GM12878 (cell line): ENCODE measurements around the gene CD3G. TPM values are rescaled to one million over a fixed set of nuclear protein-coding genes. Genes with fewer than 3 reads are reported as not detected.

Experiments
- ATAC-seq: fragments of 200-7000 bp; cut with Tn5 transposase; 3 replicates; pipeline ENCODE4 v1.9.1; 2020; ENCODE audit warnings: mild to moderate bottlenecking, moderate library complexity
- BruUV-seq: library from RNA; stranded (reverse); fragments of 400-500 nt; replicated peaks from 2 replicates; lab custom pipeline; 2021; lab: Mats Ljungman, UMichigan
- CTCF ChIA-PET: fragments of 300-600 bp; sonication (Branson Sonifier 250); formaldehyde crosslinking; extraction: SDS; loops from one replicate; lab custom pipeline; 2021; ENCODE audit warnings: inconsistent platforms; lab: Yijun Ruan, JAX
- POLR2A ChIA-PET: fragments of 350-600 bp; formaldehyde crosslinking; extraction: SDS; loops from one replicate; lab custom pipeline; 2021; ENCODE audit warnings: inconsistent platforms; lab: Charles Lee
- RAD21 ChIA-PET: fragments of 300-600 bp; sonication (Branson Sonifier 250); formaldehyde crosslinking; loops from one replicate; lab custom pipeline; 2023; ENCODE audit warnings: antibody characterized with exemption; ENCODE audit not compliant: unreplicated experiment; lab: Charles Lee
- SMC1A ChIA-PET: fragments of 300-600 bp; sonication (Branson Sonifier 250); formaldehyde crosslinking; loops from one replicate; lab custom pipeline; 2023; ENCODE audit not compliant: unreplicated experiment, uncharacterized antibody; lab: Charles Lee
- DNase-seq: peaks from one replicate; pipeline ENCODE4 v3.0.0-alpha.2; 2011; ENCODE audit warnings: low read depth, low spot score
- FAIRE-seq: peaks from 3 replicates; lab custom pipeline; 2011; peaks lifted over from hg19 to GRCh38; lab: Jason Lieb, UNC
- H2AFZ ChIP-seq: 2 replicates; pipeline ENCODE4 v1.6.0; 2011; ENCODE audit warnings: low read depth, low read length, control low read depth; ENCODE audit not compliant: control insufficient read depth
- H3K27ac ChIP-seq: 2 replicates; pipeline ENCODE4 v1.5.1; 2011; ENCODE audit warnings: control low read depth; ENCODE audit not compliant: control insufficient read depth, insufficient read depth
- H3K27me3 ChIP-seq, 2 experiments: replicated peaks in 1 of 2; 2 replicates each; pipeline versions ENCODE4 v1.6.0 to v1.6.1; 2011; ENCODE audit warnings: low read length in 1 of 2; ENCODE audit not compliant: control insufficient read depth in 2 of 2, insufficient read depth in 2 of 2
- H3K36me3 ChIP-seq, 2 experiments: 2 replicates each; pipeline ENCODE4 v1.5.1; 2011; ENCODE audit warnings: low read length in 1 of 2; ENCODE audit not compliant: control insufficient read depth in 2 of 2, insufficient read depth in 2 of 2
- H3K4me1 ChIP-seq: 2 replicates; pipeline ENCODE4 v1.6.1; 2011; ENCODE audit warnings: mild to moderate bottlenecking, low read length, moderate library complexity, mixed read lengths; ENCODE audit not compliant: control insufficient read depth, insufficient read depth
- H3K4me2 ChIP-seq: 2 replicates; pipeline ENCODE4 v1.6.0; 2011; ENCODE audit warnings: control low read depth; ENCODE audit not compliant: control insufficient read depth, insufficient read depth
- H3K4me3 ChIP-seq: fragments of 200-600 bp; sonication (generic); 2 replicates; pipeline ENCODE4 v1.5.1; 2016
- H3K79me2 ChIP-seq: 2 replicates; pipeline ENCODE4 v1.6.0; 2011; ENCODE audit warnings: low read length; ENCODE audit not compliant: control insufficient read depth, insufficient read depth
- H3K9ac ChIP-seq: 2 replicates; pipeline ENCODE4 v1.8.0; 2011; ENCODE audit warnings: low read length, control low read depth, mixed read lengths; ENCODE audit not compliant: control insufficient read depth, insufficient read depth
- H3K9me3 ChIP-seq: replicated peaks from 3 replicates; pipeline ENCODE4 v1.5.1; 2011; ENCODE audit warnings: mild to moderate bottlenecking, low read length; ENCODE audit not compliant: control insufficient read depth, insufficient read depth
- H4K20me1 ChIP-seq: 2 replicates; pipeline ENCODE4 v1.6.0; 2011; ENCODE audit not compliant: control insufficient read depth, insufficient read depth
- BMI1 ChIP-seq: fragments of 450-650 bp; IDR thresholded peaks from 2 replicates; pipeline ENCODE4 v1.6.1; 2016; ENCODE audit warnings: mild to moderate bottlenecking, moderate library complexity, borderline replicate concordance
- GATAD2B ChIP-seq: fragments of 450-650 bp; conservative IDR thresholded peaks from 2 replicates; pipeline ENCODE4 v1.6.1; 2017; ENCODE audit warnings: low read depth, mild to moderate bottlenecking, moderate library complexity
- IKZF2 ChIP-seq, 2 experiments: fragments of 450-650 bp; IDR thresholded peaks; 2 replicates each; pipeline ENCODE4 v1.6.1; 2017; ENCODE audit warnings: mild to moderate bottlenecking in 2 of 2, moderate library complexity in 2 of 2
- LARP7 ChIP-seq: fragments of 450-650 bp; IDR thresholded peaks from 2 replicates; pipeline ENCODE4 v1.6.1; 2017; ENCODE audit warnings: mild to moderate bottlenecking
- POU2F2 ChIP-seq: IDR thresholded peaks from 3 replicates; pipeline ENCODE4 v1.6.1; 2011; ENCODE audit warnings: low read depth, mild to moderate bottlenecking, low read length, borderline replicate concordance
- SKIL ChIP-seq: fragments of 450-650 bp; IDR thresholded peaks from 2 replicates; pipeline ENCODE4 v1.6.1; 2017; ENCODE audit warnings: mild to moderate bottlenecking, low read depth, inconsistent platforms; ENCODE audit not compliant: poor library complexity, severe bottlenecking
- USF2 ChIP-seq: IDR thresholded peaks from 2 replicates; pipeline ENCODE4 v1.6.1; 2011; ENCODE audit warnings: low read depth, low read length, improper control_type of control experiment, borderline replicate concordance
- YY1 ChIP-seq: IDR thresholded peaks from 2 replicates; pipeline ENCODE4 v1.6.1; 2011; ENCODE audit warnings: low read depth, mild to moderate bottlenecking, low read length
- ZBTB33 ChIP-seq: fragments of 450-650 bp; IDR thresholded peaks from 2 replicates; pipeline ENCODE4 v1.6.1; 2017; ENCODE audit warnings: mild to moderate bottlenecking
- WGBS: methylation state at CpG from one replicate; pipeline ENCODE4 v1.1.6; 2016; ENCODE audit warnings: low lambda C conversion rate; ENCODE audit not compliant: insufficient replicate concordance, insufficient coverage; ENCODE audit errors: missing lambda C conversion rate; 5-methylcytosine and 5-hydroxymethylcytosine counted together
- in situ Hi-C: fragments of 300-500 bp; cut with MboI; formaldehyde crosslinking; loops from 9 replicates; pipeline ENCODE4 v1.14.3; 2018; ENCODE audit warnings: mixed read lengths
- intact Hi-C: fragments of 100-400 bp; cut with micrococcal nuclease; formaldehyde crosslinking; loops from one replicate; pipeline ENCODE4 v1.14.2; 2022; ENCODE audit not compliant: unreplicated experiment
- polyA plus RNA-seq, 11 experiments: library from polyadenylated mRNA; depleted of rRNA in 4 of 11; unstranded in 6 of 11; stranded (reverse) in 5 of 11; fragments of >200 nt; fragmentation: Nextera tagmentation in 4 of 11; fragmentation: Illumina TruSeq in 1 of 11; extraction: Ambion mirVana in 4 of 11; extraction: Trizol in 1 of 11; gene quantifications; 1 replicate in 1 of 11; 2 replicates in 10 of 11; pipeline versions ENCODE4 v1.2.1 to v1.2.3, GENCODE V29; 2011 to 2016; ENCODE audit warnings: inconsistent platforms in 2 of 11, missing spikeins in 2 of 11, low read depth in 1 of 11
- total RNA-seq, 4 experiments: library from RNA; depleted of rRNA in 3 of 4; stranded (reverse); fragments of >200 nt in 3 of 4; fragmentation: Illumina TruSeq in 1 of 4; extraction: Trizol in 1 of 4; gene quantifications; 2 replicates each; pipeline versions ENCODE4 v1.2.1 to v1.2.3, GENCODE V29; 2013 to 2021

Gene CD3G
- total and polyA plus RNA-seq, 10 of the 15 experiments (the other 5 are each of a cell fraction or from before 2014, with no cell fraction given): 0.10 to 0.16 (median 0.13) TPM; not detected in 7

GRCh38 chr11:118311518-118311917, 32.6 kb upstream of the CD3G start (continued):
- no peak for TF ChIP-seq SKIL
- TF ChIP-seq IKZF2 (IDR thresholded peaks at IDR 0.05): no peak
- TF ChIP-seq LARP7: no peak
- no peak for TF ChIP-seq POU2F2
- TF ChIP-seq GATAD2B: no peak
- TF ChIP-seq, all 136 proteins: peak for 0

GRCh38 chr11:118312328-118312727, 31.8 kb upstream of the CD3G start:
- Histone ChIP-seq H3K9me3 (no peaks in the 10 kb centered on the region; the same call in 2 of the 3 replicates), H3K36me3 (no peaks in the 10 kb centered on the region), H3K27ac (no peak overlapping the region), H2AFZ (no peak overlapping the region), H3K4me2 (no peak overlapping the region)
- SMC1A ChIA-PET: interaction anchor here (1.1 to 1.6 kb wide), 9 partner anchors 9 to 141 kb away, joined by 3 to 7 read pairs (median 3); no protein-coding TSS in a partner anchor
- DNase-seq: no peak
- intact Hi-C loops: no loop called here
- RAD21 ChIA-PET: interaction anchor here (3.6 kb wide), 1 partner anchor 114 kb away, joined by 17 read pairs; no protein-coding TSS in a partner anchor
- TF ChIP-seq ZBTB33 (no peak), YY1 (no peak), USF2 (no peak), BMI1 (no peak)
- TF ChIP-seq, all 136 proteins: peak for 0
- Histone ChIP-seq H3K79me2 (no peaks in the 10 kb centered on the region), H3K4me3 (no peak overlapping the region), H3K9ac (no peak overlapping the region), H4K20me1 (no peaks in the 10 kb centered on the region), H3K4me1 (peaks cover 13% of the 10 kb centered on the region), H3K27me3 (no peaks in the 10 kb centered on the region)
- ATAC-seq (no peak), FAIRE-seq (no peak)
- no TSS peak for BruUV-seq
- POLR2A ChIA-PET: no interaction called here
- WGBS: 49% methylated on average over 2 of the region's 2 CpGs
- CTCF ChIA-PET: interaction anchor here (0.6 to 2.0 kb wide), 9 partner anchors 11 to 140 kb away, joined by 3 to 12 read pairs (median 4); no protein-coding TSS in a partner anchor
- in situ Hi-C loops: no loop called here
